Neural progenitor cell (in vitro differentiated cells): Measurements from ENCODE around the gene CYP1A2. TPM values are rescaled to one million over a fixed set of nuclear protein-coding genes. Genes with fewer than 3 reads are reported as not detected.

ENCODE experiments used
- DNase-seq: peaks from one replicate; pipeline ENCODE4 v3.0.0-alpha.2; 2016; ENCODE audit warnings: low spot score
- H2AFZ ChIP-seq: fragments of 200-600 bp; sonication (generic); replicated peaks from 2 replicates; pipeline ENCODE4 v1.6.1; 2016; ENCODE audit warnings: antibody characterized with exemption
- H3F3A ChIP-seq: fragments of 200-600 bp; sonication (generic); 2 replicates; pipeline ENCODE4 v1.6.1; 2016; ENCODE audit warnings: antibody characterized with exemption, low read depth
- H3K27ac ChIP-seq: fragments of 200-600 bp; sonication (generic); 2 replicates; pipeline ENCODE4 v1.5.1; 2016; ENCODE audit warnings: mild to moderate bottlenecking
- H3K27me3 ChIP-seq: fragments of 200-600 bp; sonication (generic); 2 replicates; pipeline ENCODE4 v1.6.1; 2016; ENCODE audit warnings: mild to moderate bottlenecking, moderate library complexity
- H3K36me3 ChIP-seq: fragments of 200-600 bp; sonication (generic); 2 replicates; pipeline ENCODE4 v1.5.1; 2016
- H3K4me1 ChIP-seq: fragments of 200-600 bp; sonication (generic); 2 replicates; pipeline ENCODE4 v1.6.1; 2016; ENCODE audit warnings: mixed run types
- H3K4me2 ChIP-seq: fragments of 200-600 bp; sonication (generic); 2 replicates; pipeline ENCODE4 v1.6.1; 2016
- H3K4me3 ChIP-seq: fragments of 200-600 bp; sonication (generic); 2 replicates; pipeline ENCODE4 v1.5.1; 2016
- H3K79me2 ChIP-seq: fragments of 200-600 bp; sonication (generic); 2 replicates; pipeline ENCODE4 v1.6.1; 2016; ENCODE audit warnings: low read depth
- H3K9ac ChIP-seq: fragments of 200-600 bp; sonication (generic); 2 replicates; pipeline ENCODE4 v1.6.1; 2016
- H3K9me3 ChIP-seq: fragments of 200-600 bp; sonication (generic); 2 replicates; pipeline ENCODE4 v1.5.1; 2016; ENCODE audit warnings: low read depth
- H4K20me1 ChIP-seq: fragments of 200-600 bp; sonication (generic); 2 replicates; pipeline ENCODE4 v1.6.1; 2016; ENCODE audit warnings: low read depth
- H3K27ac Mint-ChIP-seq: 3 replicates; pipeline ENCODE4 v1.8.0; 2021; ENCODE audit warnings: mixed read lengths
- H3K27me3 Mint-ChIP-seq: 2 replicates; pipeline ENCODE4 v1.8.0; 2022; ENCODE audit warnings: low read depth, mild to moderate bottlenecking, inconsistent platforms, moderate library complexity, mixed read lengths; ENCODE audit not compliant: insufficient read depth
- H3K36me3 Mint-ChIP-seq: 3 replicates; pipeline ENCODE4 v1.8.0; 2021; ENCODE audit warnings: mixed read lengths
- H3K4me1 Mint-ChIP-seq: 3 replicates; pipeline ENCODE4 v1.8.0; 2021; ENCODE audit warnings: mixed read lengths
- H3K4me3 Mint-ChIP-seq: 3 replicates; pipeline ENCODE4 v1.8.0; 2021; ENCODE audit warnings: mild to moderate bottlenecking, moderate library complexity, mixed read lengths
- H3K9me3 Mint-ChIP-seq: 3 replicates; pipeline ENCODE4 v1.8.0; 2020; ENCODE audit warnings: mixed read lengths
- CTCF ChIP-seq: fragments of 200-600 bp; sonication (generic); IDR thresholded peaks from 2 replicates; pipeline ENCODE4 v1.5.1; 2017; ENCODE audit warnings: antibody characterized with exemption, mild to moderate bottlenecking
- EZH2 ChIP-seq: fragments of 200-600 bp; sonication (generic); IDR thresholded peaks from 2 replicates; pipeline ENCODE4 v1.6.1; 2017; ENCODE audit warnings: antibody characterized with exemption, mild to moderate bottlenecking, moderate library complexity
- EZH2phosphoT487 ChIP-seq: fragments of 200-600 bp; sonication (generic); IDR thresholded peaks from 2 replicates; pipeline ENCODE4 v1.6.1; 2017; ENCODE audit warnings: antibody characterized with exemption
- total RNA-seq: library from RNA; depleted of rRNA; stranded (reverse); fragments of >200 nt; gene quantifications from 2 replicates; pipeline ENCODE4 v1.2.3, GENCODE V29; 2015; ENCODE audit warnings: low replicate concordance

Gene CYP1A2
- total RNA-seq, 1 donor from 2014 or later, result not detected

DNA sequence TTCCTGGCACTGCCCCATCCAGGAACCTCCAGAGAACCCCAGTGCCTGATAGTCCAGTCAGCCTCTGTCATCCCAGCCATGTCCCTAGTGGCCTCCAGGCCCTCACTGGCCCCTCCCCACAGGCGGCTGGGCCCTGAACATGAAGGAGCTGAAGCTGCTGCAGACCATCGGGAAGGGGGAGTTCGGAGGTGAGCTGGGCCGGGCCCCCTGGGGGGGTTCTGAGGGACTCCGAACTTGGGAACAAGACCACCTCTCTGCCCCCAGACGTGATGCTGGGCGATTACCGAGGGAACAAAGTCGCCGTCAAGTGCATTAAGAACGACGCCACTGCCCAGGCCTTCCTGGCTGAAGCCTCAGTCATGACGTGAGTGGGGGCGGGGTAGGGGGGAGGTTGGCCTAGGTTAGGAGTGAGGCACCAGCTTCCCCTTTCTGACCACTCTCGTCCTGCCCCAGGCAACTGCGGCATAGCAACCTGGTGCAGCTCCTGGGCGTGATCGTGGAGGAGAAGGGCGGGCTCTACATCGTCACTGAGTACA lies 52.0 kb downstream of the CYP1A2 start:
- peaks cover 48% of the 10 kb centered on the region for H4K20me1 ChIP-seq
- H3K9ac ChIP-seq, result no peak overlapping the region
- no peak for DNase-seq
- H3F3A ChIP-seq, result no peaks in the 10 kb centered on the region
- no peaks in the 10 kb centered on the region for H3K9me3 ChIP-seq
- H3K27ac ChIP-seq, result no peak overlapping the region
- no peaks in the 10 kb centered on the region for H3K4me1 Mint-ChIP-seq
- TF ChIP-seq EZH2phosphoT487 (no peak), EZH2 (no peak), CTCF (no peak)
- no peak overlapping the region for H3K4me2 ChIP-seq
- no peak overlapping the region for H3K4me3 Mint-ChIP-seq
- no peaks in the 10 kb centered on the region for H3K9me3 Mint-ChIP-seq
- peaks cover 3% of the 10 kb centered on the region for H3K27me3 Mint-ChIP-seq
- no peak overlapping the region for H3K4me3 ChIP-seq
- H3K36me3 Mint-ChIP-seq, result peaks cover 11% of the 10 kb centered on the region
- no peak overlapping the region for H3K27ac Mint-ChIP-seq
- H2AFZ ChIP-seq, result no peak overlapping the region
- H3K36me3 ChIP-seq, result no peaks in the 10 kb centered on the region
- H3K79me2 ChIP-seq, result no peaks in the 10 kb centered on the region
- no peaks in the 10 kb centered on the region for H3K27me3 ChIP-seq
- H3K4me1 ChIP-seq, result no peaks in the 10 kb centered on the region

DNA sequence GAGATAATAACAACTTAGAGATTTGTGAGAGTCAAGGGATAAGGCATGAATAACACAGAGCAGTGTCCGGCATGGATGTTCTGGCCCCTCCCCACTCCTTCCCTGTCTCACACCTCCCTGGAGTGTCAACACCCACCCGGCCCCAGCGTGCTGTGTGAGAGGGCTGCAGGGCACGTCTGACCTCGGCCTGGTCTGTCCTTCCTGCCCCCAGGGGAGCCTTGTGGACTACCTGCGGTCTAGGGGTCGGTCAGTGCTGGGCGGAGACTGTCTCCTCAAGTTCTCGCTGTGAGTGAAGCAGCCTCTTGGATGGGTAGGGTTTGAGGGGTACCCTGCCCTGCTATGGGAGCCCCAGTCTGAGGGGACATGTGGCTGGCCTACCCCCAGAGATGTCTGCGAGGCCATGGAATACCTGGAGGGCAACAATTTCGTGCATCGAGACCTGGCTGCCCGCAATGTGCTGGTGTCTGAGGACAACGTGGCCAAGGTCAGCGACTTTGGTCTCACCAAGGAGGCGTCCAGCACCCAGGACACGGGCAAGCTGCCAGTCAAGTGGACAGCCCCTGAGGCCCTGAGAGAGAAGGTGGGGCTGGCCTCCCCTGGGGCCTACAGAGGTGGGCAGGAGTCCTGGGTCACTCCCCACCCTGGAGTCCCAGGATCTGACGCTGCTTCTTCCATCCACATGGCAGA lies 52.8 kb downstream of the CYP1A2 start:
- H2AFZ ChIP-seq, result no peak overlapping the region
- H3K4me2 ChIP-seq, result no peak overlapping the region
- H3K9me3 ChIP-seq, result no peaks in the 10 kb centered on the region
- H3K36me3 ChIP-seq, result no peaks in the 10 kb centered on the region
- H3K9me3 Mint-ChIP-seq, result no peaks in the 10 kb centered on the region
- H3K9ac ChIP-seq, result no peak overlapping the region
- H4K20me1 ChIP-seq, result peaks cover 40% of the 10 kb centered on the region
- no peak overlapping the region for H3K27ac Mint-ChIP-seq
- H3K27me3 ChIP-seq, result no peaks in the 10 kb centered on the region
- no peaks in the 10 kb centered on the region for H3K79me2 ChIP-seq
- no peak overlapping the region for H3K27ac ChIP-seq
- no peaks in the 10 kb centered on the region for H3K4me1 ChIP-seq
- no peak overlapping the region for H3K4me3 ChIP-seq
- H3K36me3 Mint-ChIP-seq, result peaks cover 11% of the 10 kb centered on the region
- H3K27me3 Mint-ChIP-seq, result peaks cover 3% of the 10 kb centered on the region
- H3K4me3 Mint-ChIP-seq, result no peak overlapping the region
- no peaks in the 10 kb centered on the region for H3K4me1 Mint-ChIP-seq
- H3F3A ChIP-seq, result no peaks in the 10 kb centered on the region
- TF ChIP-seq CTCF (no peak), EZH2phosphoT487 (no peak), EZH2 (no peak)
- no peak for DNase-seq

- no peaks in the 10 kb centered on the region for H3F3A ChIP-seq
- Mint-ChIP-seq H3K27me3 (peaks cover 3% of the 10 kb centered on the region), H3K27ac (no peak overlapping the region), H3K4me3 (no peak overlapping the region), H3K4me1 (no peaks in the 10 kb centered on the region), H3K9me3 (no peaks in the 10 kb centered on the region), H3K36me3 (peaks cover 11% of the 10 kb centered on the region)
- no peak overlapping the region for H3K4me3 ChIP-seq
- no peaks in the 10 kb centered on the region for H3K79me2 ChIP-seq
- H3K4me1 ChIP-seq, result no peaks in the 10 kb centered on the region
- no peak overlapping the region for H3K9ac ChIP-seq
- H3K4me2 ChIP-seq, result no peak overlapping the region
- TF ChIP-seq EZH2phosphoT487 (no peak), CTCF (no peak), EZH2 (no peak)
- H3K36me3 ChIP-seq, result no peaks in the 10 kb centered on the region
- no peaks in the 10 kb centered on the region for H3K27me3 ChIP-seq
- H2AFZ ChIP-seq, result no peak overlapping the region
- no peak for DNase-seq
- no peaks in the 10 kb centered on the region for H3K9me3 ChIP-seq
- H4K20me1 ChIP-seq, result peaks cover 32% of the 10 kb centered on the region
- no peak overlapping the region for H3K27ac ChIP-seq
Measured at GRCh38 chr15:74802290-74802689, 53.6 kb downstream of the CYP1A2 start.
